B cell (primary cell): ENCODE data around the gene ATP6V0E2. TPM values are rescaled to one million over a fixed set of nuclear protein-coding genes. Genes with fewer than 3 reads are reported as not detected.
A peak's percentile ranks its signal among the peaks of the same experiment; 100 is the strongest.

ENCODE experiments used
- ATAC-seq: fragments of 200-7000 bp; cut with Tn5 transposase; one replicate; pipeline ENCODE4 v1.10.0; 2021; ENCODE audit warnings: low read depth, mild to moderate bottlenecking, moderate number of reproducible peaks, moderate library complexity
- CTCF ChIA-PET: fragments of 350-600 bp; sonication (Branson Sonifier 250); formaldehyde crosslinking; loops from one replicate; lab custom pipeline; 2021; ENCODE audit warnings: antibody characterized with exemption, inconsistent platforms; lab: Charles Lee
- POLR2A ChIA-PET: fragments of 350-600 bp; sonication (Branson Sonifier 250); formaldehyde crosslinking; loops from one replicate; lab custom pipeline; 2021; ENCODE audit warnings: antibody characterized with exemption; lab: Charles Lee
- DNase-seq: peaks from one replicate; pipeline ENCODE4 v3.0.0; 2013
- H2AFZ ChIP-seq: 2 replicates; pipeline ENCODE4 v1.6.1; 2012; ENCODE audit warnings: mild to moderate bottlenecking, low read depth, low read length; ENCODE audit not compliant: insufficient read depth, poor library complexity, severe bottlenecking
- H3K27ac ChIP-seq, 2 donors: 1 replicate in 1 of 2; 2 replicates in 1 of 2; pipeline ENCODE4 v1.5.1; 2012 to 2013; ENCODE audit warnings: low read length in 2 of 2, mild to moderate bottlenecking in 2 of 2, moderate library complexity in 1 of 2
- H3K27me3 ChIP-seq, 4 experiments: fragments of 200-600 bp in 1 of 4; sonication (generic) in 1 of 4; replicated peaks in 1 of 4; 1 replicate in 2 of 4; 2 replicates in 2 of 4; pipeline versions ENCODE4 v1.6.1 to v1.7.0; 2013 to 2016; ENCODE audit warnings: low read length in 3 of 4, mild to moderate bottlenecking in 2 of 4, mixed read lengths in 1 of 4, moderate library complexity in 1 of 4; ENCODE audit not compliant: insufficient read depth in 4 of 4, control insufficient read depth in 3 of 4; ENCODE audit errors: control extremely low read depth in 1 of 4
- H3K36me3 ChIP-seq, 2 experiments: replicated peaks in 1 of 2; 1 replicate in 1 of 2; 2 replicates in 1 of 2; pipeline versions ENCODE4 v1.6.1 to v1.7.1; 2013; ENCODE audit warnings: low read length in 1 of 2; ENCODE audit not compliant: insufficient read depth in 2 of 2, control insufficient read depth in 1 of 2; ENCODE audit errors: control extremely low read depth in 1 of 2, extremely low read depth in 1 of 2
- H3K4me1 ChIP-seq, 2 donors: fragments of 200-600 bp in 1 of 2; sonication (generic) in 1 of 2; 1 replicate in 1 of 2; 2 replicates in 1 of 2; pipeline versions ENCODE4 v1.5.1 to v1.6.1; 2013 to 2017; ENCODE audit warnings: low read length in 2 of 2; ENCODE audit not compliant: control insufficient read depth in 2 of 2, insufficient read depth in 2 of 2
- H3K4me2 ChIP-seq: replicated peaks from 2 replicates; pipeline ENCODE3; 2012; ENCODE audit warnings: mild to moderate bottlenecking, low read depth, low read length; ENCODE audit not compliant: poor library complexity, severe bottlenecking
- H3K4me3 ChIP-seq, 5 experiments: fragments of 200-600 bp in 1 of 5; sonication (generic) in 1 of 5; 1 replicate in 3 of 5; 2 replicates in 2 of 5; pipeline versions ENCODE4 v1.5.1 to v1.7.0; 2011 to 2016; ENCODE audit warnings: low read length in 4 of 5, mild to moderate bottlenecking in 4 of 5, low read depth in 2 of 5, control low read depth in 1 of 5, moderate library complexity in 1 of 5; ENCODE audit not compliant: insufficient read depth in 1 of 5; ENCODE audit errors: control extremely low read depth in 1 of 5, extremely low read depth in 1 of 5
- H3K79me2 ChIP-seq: fragments of 200-600 bp; sonication (generic); one replicate; pipeline ENCODE4 v1.6.0; 2016; ENCODE audit warnings: low read length; ENCODE audit not compliant: control insufficient read depth, insufficient read depth
- H3K9ac ChIP-seq: fragments of 200-600 bp; sonication (generic); 2 replicates; pipeline ENCODE4 v1.6.1; 2017; ENCODE audit warnings: mild to moderate bottlenecking, low read length, moderate library complexity
- H3K9me3 ChIP-seq, 3 donors: one replicate each; pipeline versions ENCODE4 v1.6.1 to v1.7.1; 2013; ENCODE audit warnings: low read length in 2 of 3; ENCODE audit not compliant: control insufficient read depth in 2 of 3, insufficient read depth in 1 of 3; ENCODE audit errors: control extremely low read depth in 1 of 3
- H4K20me1 ChIP-seq: 2 replicates; pipeline ENCODE4 v1.6.0; 2012; ENCODE audit warnings: mild to moderate bottlenecking, low read length; ENCODE audit not compliant: insufficient read depth, control insufficient read depth, poor library complexity, severe bottlenecking
- H3K27ac Mint-ChIP-seq: one replicate; pipeline ENCODE4 v1.8.0; 2021; ENCODE audit warnings: mixed read lengths
- H3K27me3 Mint-ChIP-seq: one replicate; pipeline ENCODE4 v1.8.0; 2021; ENCODE audit warnings: mixed read lengths
- H3K4me1 Mint-ChIP-seq: one replicate; pipeline ENCODE4 v1.8.0; 2021; ENCODE audit warnings: mixed read lengths
- H3K4me3 Mint-ChIP-seq: one replicate; pipeline ENCODE4 v1.8.0; 2021; ENCODE audit warnings: mixed read lengths
- H3K9me3 Mint-ChIP-seq: one replicate; pipeline ENCODE4 v1.8.0; 2022; ENCODE audit warnings: mixed read lengths; ENCODE audit not compliant: insufficient read depth
- EZH2 ChIP-seq: IDR thresholded peaks from 2 replicates; pipeline ENCODE4 v1.6.1; 2012; ENCODE audit warnings: borderline replicate concordance, low read depth, mild to moderate bottlenecking, moderate library complexity, low read length; ENCODE audit not compliant: insufficient read depth, poor library complexity, severe bottlenecking
- WGBS: methylation state at CpG from one replicate; pipeline ENCODE4 v1.1.5; 2013; ENCODE audit warnings: missing lambda C conversion rate; ENCODE audit not compliant: insufficient coverage; 5-methylcytosine and 5-hydroxymethylcytosine counted together
- intact Hi-C: fragments of 100-400 bp; cut with micrococcal nuclease; formaldehyde crosslinking; loops from one replicate; pipeline ENCODE4 v1.10.0; 2022
- polyA plus RNA-seq: library from polyadenylated mRNA; depleted of rRNA; stranded (reverse); fragments of >200 nt; gene quantifications from 2 replicates; pipeline ENCODE4 v1.2.3, GENCODE V29; 2012
- total RNA-seq, 2 donors: library from RNA; stranded (reverse); fragments of 120-200 nt in 1 of 2; gene quantifications; 1 replicate in 1 of 2; 2 replicates in 1 of 2; pipeline versions ENCODE4 v1.2.3 to v1.2.4, GENCODE V29; 2013 to 2022
- TF ChIP-seq, protein P1 (sequence below): fragments of 200-600 bp; IDR thresholded peaks from one replicate; pipeline ENCODE4 v1.8.0; 2022; ENCODE audit warnings: antibody characterized with exemption, mild to moderate bottlenecking

ATP6V0E2 gene
- total and polyA plus RNA-seq, 2 donors (not counting 1 experiment from before 2014, with no cell fraction given), result 13.5 to 49.6 TPM

DNA sequence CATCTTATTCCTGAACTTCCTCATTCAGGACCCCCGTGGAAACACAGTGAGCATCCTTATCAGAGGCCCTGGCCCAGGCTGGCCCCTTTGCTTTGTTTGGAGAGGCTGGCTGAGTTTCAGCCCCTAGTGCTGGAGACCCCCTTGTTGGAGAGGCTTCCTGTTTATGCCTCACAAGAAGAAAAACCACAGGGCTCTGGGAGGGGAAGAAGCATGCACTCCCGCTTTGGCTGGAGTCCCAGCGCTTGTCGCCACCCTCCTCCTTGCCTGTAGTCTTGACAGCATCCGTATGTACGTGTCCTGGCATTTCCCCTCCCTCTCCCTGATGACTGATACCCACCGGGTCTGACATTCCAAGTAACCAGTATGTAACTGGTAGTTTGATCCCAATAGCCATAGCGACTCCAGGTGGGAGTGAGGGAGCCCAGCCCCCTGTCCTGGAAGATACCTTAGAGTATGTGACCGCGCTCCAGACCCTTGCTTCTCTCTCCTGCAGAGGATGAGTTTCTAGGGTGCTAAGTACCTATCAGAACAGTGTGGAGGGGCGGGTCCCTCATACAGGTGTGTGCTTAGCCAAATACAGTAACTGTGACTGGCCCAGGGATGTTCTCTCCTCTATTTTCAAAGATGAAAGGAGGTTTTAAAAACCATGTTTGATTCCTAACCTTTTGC, 6.9 kb upstream of the ATP6V0E2 start:
- no peaks in the 10 kb centered on the region for H3K9me3 ChIP-seq
- TF ChIP-seq, protein P1, sequence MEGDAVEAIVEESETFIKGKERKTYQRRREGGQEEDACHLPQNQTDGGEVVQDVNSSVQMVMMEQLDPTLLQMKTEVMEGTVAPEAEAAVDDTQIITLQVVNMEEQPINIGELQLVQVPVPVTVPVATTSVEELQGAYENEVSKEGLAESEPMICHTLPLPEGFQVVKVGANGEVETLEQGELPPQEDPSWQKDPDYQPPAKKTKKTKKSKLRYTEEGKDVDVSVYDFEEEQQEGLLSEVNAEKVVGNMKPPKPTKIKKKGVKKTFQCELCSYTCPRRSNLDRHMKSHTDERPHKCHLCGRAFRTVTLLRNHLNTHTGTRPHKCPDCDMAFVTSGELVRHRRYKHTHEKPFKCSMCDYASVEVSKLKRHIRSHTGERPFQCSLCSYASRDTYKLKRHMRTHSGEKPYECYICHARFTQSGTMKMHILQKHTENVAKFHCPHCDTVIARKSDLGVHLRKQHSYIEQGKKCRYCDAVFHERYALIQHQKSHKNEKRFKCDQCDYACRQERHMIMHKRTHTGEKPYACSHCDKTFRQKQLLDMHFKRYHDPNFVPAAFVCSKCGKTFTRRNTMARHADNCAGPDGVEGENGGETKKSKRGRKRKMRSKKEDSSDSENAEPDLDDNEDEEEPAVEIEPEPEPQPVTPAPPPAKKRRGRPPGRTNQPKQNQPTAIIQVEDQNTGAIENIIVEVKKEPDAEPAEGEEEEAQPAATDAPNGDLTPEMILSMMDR, result no peak
- TF ChIP-seq EZH2, result no peak
- H3K4me3 ChIP-seq, result no peak overlapping the region
- CTCF ChIA-PET, result no interaction called here
- H3K4me1 ChIP-seq, result peaks cover 33 to 37% of the 10 kb centered on the region in 2 donors
- ATAC-seq, result no peak
- H3K9me3 Mint-ChIP-seq, result no peaks in the 10 kb centered on the region
- peak overlapping the region; percentile 19 for H3K4me2 ChIP-seq
- H3K27ac ChIP-seq, result no peak overlapping the region
- no peak overlapping the region for H3K4me3 Mint-ChIP-seq
- no peak overlapping the region for H3K9ac ChIP-seq
- H3K4me1 Mint-ChIP-seq, result peaks cover 19% of the 10 kb centered on the region
- H3K27me3 ChIP-seq, result no peaks in the 10 kb centered on the region
- H3K27me3 Mint-ChIP-seq, result no peaks in the 10 kb centered on the region
- intact Hi-C loops, result no loop called here
- H3K36me3 ChIP-seq, result peaks cover 0 to 8% of the 10 kb centered on the region in 2 experiments
- POLR2A ChIA-PET, result interaction anchor here (0.6 kb wide), 1 partner anchor 27 kb away, joined by 5 read pairs; no protein-coding TSS in a partner anchor
- H3K79me2 ChIP-seq, result no peaks in the 10 kb centered on the region
- no peak overlapping the region for H3K27ac Mint-ChIP-seq
- no peak for DNase-seq
- H2AFZ ChIP-seq, result no peak overlapping the region
- H4K20me1 ChIP-seq, result no peaks in the 10 kb centered on the region
- WGBS, result 69% methylated on average over 4 of the region's 11 CpGs
